Neural cell (in vitro differentiated cells): ENCODE measurements around the gene IQCK. TPM values are rescaled to one million over a fixed set of nuclear protein-coding genes. Genes with fewer than 3 reads are reported as not detected.

ENCODE experiments used
- H2AFZ ChIP-seq: fragments of 200-600, 300-800 bp; sonication (generic), shearing (Covaris generic); 2 replicates; pipeline ENCODE4 v1.6.0; 2014; ENCODE audit warnings: low read depth, mild to moderate bottlenecking, antibody characterized with exemption, low read length, moderate library complexity
- H3F3A ChIP-seq: fragments of 200-600 bp; shearing (Covaris generic); 2 replicates; pipeline ENCODE4 v1.6.1; 2016; ENCODE audit warnings: mild to moderate bottlenecking, moderate library complexity, mixed read lengths, antibody characterized with exemption, low read length; ENCODE audit not compliant: insufficient read depth, poor library complexity, severe bottlenecking
- H3K27ac ChIP-seq: fragments of 200-600, 300-800 bp; sonication (generic), shearing (Covaris generic); 2 replicates; pipeline ENCODE4 v1.5.1; 2014; ENCODE audit warnings: mild to moderate bottlenecking, low read length, moderate library complexity
- H3K27me3 ChIP-seq: fragments of 300-800, 200-600 bp; sonication (generic), shearing (Covaris generic); 2 replicates; pipeline ENCODE4 v1.6.0; 2014; ENCODE audit warnings: mild to moderate bottlenecking, low read depth, low read length, moderate library complexity; ENCODE audit not compliant: insufficient read depth
- H3K36me3 ChIP-seq: fragments of 300-800, 200-600 bp; sonication (generic), shearing (Covaris generic); 2 replicates; pipeline ENCODE4 v1.5.1; 2014; ENCODE audit warnings: mild to moderate bottlenecking, antibody characterized with exemption, low read length, moderate library complexity; ENCODE audit not compliant: insufficient read depth
- H3K4me2 ChIP-seq: fragments of 300-800, 200-600 bp; sonication (generic), shearing (Covaris generic); 2 replicates; pipeline ENCODE4 v1.6.0; 2014; ENCODE audit warnings: mild to moderate bottlenecking, low read length
- H3K4me3 ChIP-seq: fragments of 300-800, 200-600 bp; sonication (generic), shearing (Covaris generic); 2 replicates; pipeline ENCODE4 v1.5.1; 2014; ENCODE audit warnings: mild to moderate bottlenecking, low read length, moderate library complexity
- H3K79me2 ChIP-seq: fragments of 200-600 bp; shearing (Covaris generic); replicated peaks from 2 replicates; pipeline ENCODE4 v1.6.0; 2014; ENCODE audit warnings: mild to moderate bottlenecking, low read length, moderate library complexity; ENCODE audit not compliant: insufficient read depth
- H3K9ac ChIP-seq: fragments of 300-800, 200-600 bp; sonication (generic), shearing (Covaris generic); 2 replicates; pipeline ENCODE4 v1.6.1; 2016; ENCODE audit warnings: mild to moderate bottlenecking, low read length, mixed read lengths
- H3K9me2 ChIP-seq: fragments of 200-600 bp; shearing (Covaris generic); 2 replicates; pipeline ENCODE4 v1.6.1; 2016; ENCODE audit warnings: mild to moderate bottlenecking, low read length, mixed read lengths; ENCODE audit not compliant: insufficient read depth
- H3K9me3 ChIP-seq: fragments of 200-600, 300-800 bp; sonication (generic), shearing (Covaris generic); 2 replicates; pipeline ENCODE4 v1.6.1; 2016; ENCODE audit warnings: mild to moderate bottlenecking, mixed run types, low read length, moderate library complexity, mixed read lengths
- H4K20me1 ChIP-seq: fragments of 200-600 bp; shearing (Covaris generic); 2 replicates; pipeline ENCODE4 v1.6.1; 2016; ENCODE audit warnings: mild to moderate bottlenecking, mixed run types; ENCODE audit not compliant: insufficient read depth
- EP300 ChIP-seq: fragments of 450-650 bp; conservative IDR thresholded peaks from 2 replicates; pipeline ENCODE4 v1.6.1; 2014; ENCODE audit warnings: antibody characterized with exemption, mild to moderate bottlenecking, moderate library complexity; ENCODE audit not compliant: poor library complexity, severe bottlenecking
- EZH2 ChIP-seq: fragments of 200-600, 300-800 bp; shearing (Covaris generic), sonication (generic); IDR thresholded peaks from 2 replicates; pipeline ENCODE4 v1.6.1; 2014; ENCODE audit warnings: antibody characterized with exemption, low read length, borderline replicate concordance, mild to moderate bottlenecking; ENCODE audit not compliant: insufficient read depth, poor library complexity, severe bottlenecking
- MXI1 ChIP-seq: fragments of 450-650 bp; conservative IDR thresholded peaks from 2 replicates; pipeline ENCODE4 v1.6.1; 2014; ENCODE audit warnings: antibody characterized with exemption, mild to moderate bottlenecking; ENCODE audit not compliant: poor library complexity, severe bottlenecking
- POLR2AphosphoS5 ChIP-seq: IDR thresholded peaks from 2 replicates; pipeline ENCODE4 v1.6.1; 2012
- RAD21 ChIP-seq: fragments of 450-650 bp; conservative IDR thresholded peaks from 2 replicates; pipeline ENCODE4 v1.6.1; 2014; ENCODE audit warnings: antibody characterized with exemption, mild to moderate bottlenecking, moderate library complexity
- SMC3 ChIP-seq: fragments of 450-650 bp; conservative IDR thresholded peaks from 2 replicates; pipeline ENCODE4 v1.6.1; 2014; ENCODE audit warnings: antibody characterized with exemption, mild to moderate bottlenecking, moderate library complexity; ENCODE audit not compliant: poor library complexity
- TAF1 ChIP-seq: IDR thresholded peaks from 2 replicates; pipeline ENCODE4 v1.6.1; 2012; ENCODE audit warnings: low read depth
- polyA plus RNA-seq: library from polyadenylated mRNA; depleted of rRNA; stranded (reverse); fragments of >200 nt; gene quantifications from 2 replicates; pipeline ENCODE4 v1.2.3, GENCODE V29; 2014
- TF ChIP-seq, protein P1 (sequence below): fragments of 450-650 bp; IDR thresholded peaks from 2 replicates; pipeline ENCODE4 v1.5.1; 2014; ENCODE audit warnings: antibody characterized with exemption, mild to moderate bottlenecking, moderate library complexity; ENCODE audit not compliant: poor library complexity, severe bottlenecking
- TF ChIP-seq, protein P2 (sequence below): IDR thresholded peaks from 2 replicates; pipeline ENCODE4 v1.6.1; 2012; ENCODE audit warnings: borderline replicate concordance

IQCK gene
- polyA plus RNA-seq, 1 donor from 2014 or later = 10.2 TPM

GRCh38 chr16:19885451-19886072, 167.5 kb downstream of the IQCK start:
- H3F3A ChIP-seq = no peaks in the 10 kb centered on the region
- H3K9me3 ChIP-seq = no peaks in the 10 kb centered on the region
- H3K9ac ChIP-seq = no peak overlapping the region
- TF ChIP-seq, protein P1, sequence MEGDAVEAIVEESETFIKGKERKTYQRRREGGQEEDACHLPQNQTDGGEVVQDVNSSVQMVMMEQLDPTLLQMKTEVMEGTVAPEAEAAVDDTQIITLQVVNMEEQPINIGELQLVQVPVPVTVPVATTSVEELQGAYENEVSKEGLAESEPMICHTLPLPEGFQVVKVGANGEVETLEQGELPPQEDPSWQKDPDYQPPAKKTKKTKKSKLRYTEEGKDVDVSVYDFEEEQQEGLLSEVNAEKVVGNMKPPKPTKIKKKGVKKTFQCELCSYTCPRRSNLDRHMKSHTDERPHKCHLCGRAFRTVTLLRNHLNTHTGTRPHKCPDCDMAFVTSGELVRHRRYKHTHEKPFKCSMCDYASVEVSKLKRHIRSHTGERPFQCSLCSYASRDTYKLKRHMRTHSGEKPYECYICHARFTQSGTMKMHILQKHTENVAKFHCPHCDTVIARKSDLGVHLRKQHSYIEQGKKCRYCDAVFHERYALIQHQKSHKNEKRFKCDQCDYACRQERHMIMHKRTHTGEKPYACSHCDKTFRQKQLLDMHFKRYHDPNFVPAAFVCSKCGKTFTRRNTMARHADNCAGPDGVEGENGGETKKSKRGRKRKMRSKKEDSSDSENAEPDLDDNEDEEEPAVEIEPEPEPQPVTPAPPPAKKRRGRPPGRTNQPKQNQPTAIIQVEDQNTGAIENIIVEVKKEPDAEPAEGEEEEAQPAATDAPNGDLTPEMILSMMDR = no peak
- TF ChIP-seq RAD21 = no peak
- TF ChIP-seq SMC3 = no peak
- TF ChIP-seq MXI1 = no peak
- TF ChIP-seq, protein P2, sequence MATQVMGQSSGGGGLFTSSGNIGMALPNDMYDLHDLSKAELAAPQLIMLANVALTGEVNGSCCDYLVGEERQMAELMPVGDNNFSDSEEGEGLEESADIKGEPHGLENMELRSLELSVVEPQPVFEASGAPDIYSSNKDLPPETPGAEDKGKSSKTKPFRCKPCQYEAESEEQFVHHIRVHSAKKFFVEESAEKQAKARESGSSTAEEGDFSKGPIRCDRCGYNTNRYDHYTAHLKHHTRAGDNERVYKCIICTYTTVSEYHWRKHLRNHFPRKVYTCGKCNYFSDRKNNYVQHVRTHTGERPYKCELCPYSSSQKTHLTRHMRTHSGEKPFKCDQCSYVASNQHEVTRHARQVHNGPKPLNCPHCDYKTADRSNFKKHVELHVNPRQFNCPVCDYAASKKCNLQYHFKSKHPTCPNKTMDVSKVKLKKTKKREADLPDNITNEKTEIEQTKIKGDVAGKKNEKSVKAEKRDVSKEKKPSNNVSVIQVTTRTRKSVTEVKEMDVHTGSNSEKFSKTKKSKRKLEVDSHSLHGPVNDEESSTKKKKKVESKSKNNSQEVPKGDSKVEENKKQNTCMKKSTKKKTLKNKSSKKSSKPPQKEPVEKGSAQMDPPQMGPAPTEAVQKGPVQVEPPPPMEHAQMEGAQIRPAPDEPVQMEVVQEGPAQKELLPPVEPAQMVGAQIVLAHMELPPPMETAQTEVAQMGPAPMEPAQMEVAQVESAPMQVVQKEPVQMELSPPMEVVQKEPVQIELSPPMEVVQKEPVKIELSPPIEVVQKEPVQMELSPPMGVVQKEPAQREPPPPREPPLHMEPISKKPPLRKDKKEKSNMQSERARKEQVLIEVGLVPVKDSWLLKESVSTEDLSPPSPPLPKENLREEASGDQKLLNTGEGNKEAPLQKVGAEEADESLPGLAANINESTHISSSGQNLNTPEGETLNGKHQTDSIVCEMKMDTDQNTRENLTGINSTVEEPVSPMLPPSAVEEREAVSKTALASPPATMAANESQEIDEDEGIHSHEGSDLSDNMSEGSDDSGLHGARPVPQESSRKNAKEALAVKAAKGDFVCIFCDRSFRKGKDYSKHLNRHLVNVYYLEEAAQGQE = no peak
- no peak for TF ChIP-seq POLR2AphosphoS5
- no peak for TF ChIP-seq TAF1
- no peak for TF ChIP-seq EZH2
- no peaks in the 10 kb centered on the region for H3K36me3 ChIP-seq
- H3K27me3 ChIP-seq = no peaks in the 10 kb centered on the region
- H3K79me2 ChIP-seq = peaks cover 33% of the 10 kb centered on the region
- H2AFZ ChIP-seq = no peak overlapping the region
- no peaks in the 10 kb centered on the region for H3K9me2 ChIP-seq
- no peak overlapping the region for H3K4me2 ChIP-seq
- no peaks in the 10 kb centered on the region for H4K20me1 ChIP-seq
- no peak overlapping the region for H3K27ac ChIP-seq
- H3K4me3 ChIP-seq = peak overlapping the region; percentile 96

DNA sequence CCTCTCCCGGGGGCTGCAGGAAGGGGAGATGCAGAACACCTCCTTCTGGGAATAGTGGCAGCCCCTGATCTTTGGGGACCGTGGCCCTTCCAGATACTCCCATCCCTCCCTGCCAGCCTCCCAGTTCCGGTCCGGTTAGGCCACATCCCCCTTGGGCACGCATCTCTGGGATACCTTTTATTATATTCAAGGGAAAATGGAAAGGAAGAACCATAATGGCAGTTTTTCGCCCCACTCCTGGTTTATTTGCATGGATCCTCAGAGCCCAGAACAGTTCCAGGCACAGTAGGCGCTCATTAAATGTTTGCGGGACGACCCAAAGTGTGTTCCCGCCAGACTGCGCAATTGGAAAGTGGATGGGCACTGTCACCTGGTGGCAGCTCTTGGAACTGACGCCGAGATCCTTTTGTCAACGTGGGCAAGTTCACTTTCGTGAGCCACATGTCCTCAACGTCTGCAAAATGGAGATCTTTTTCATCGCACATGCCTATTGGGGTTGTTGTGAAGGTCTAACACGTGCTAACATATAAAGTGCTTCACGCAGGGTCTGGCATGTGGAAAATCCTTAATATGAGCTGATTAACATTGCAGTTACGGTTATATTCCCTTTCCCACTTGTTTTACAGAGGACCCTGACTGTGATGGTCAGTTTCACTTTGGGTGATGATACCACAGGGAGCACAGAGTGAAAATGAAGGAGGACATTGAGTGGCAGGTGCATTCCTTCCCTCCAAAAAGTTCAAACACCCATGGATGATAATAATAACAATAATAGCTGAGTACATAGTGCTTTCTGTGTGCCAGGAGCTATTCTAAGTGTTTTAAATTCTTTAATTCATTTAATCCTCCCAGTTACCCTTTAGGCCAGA, 168.2 kb downstream of the IQCK start:
- H4K20me1 ChIP-seq = no peaks in the 10 kb centered on the region
- H3K9me2 ChIP-seq = no peaks in the 10 kb centered on the region
- H3K79me2 ChIP-seq = peaks cover 26% of the 10 kb centered on the region
- H3K9ac ChIP-seq = no peak overlapping the region
- no peaks in the 10 kb centered on the region for H3K27me3 ChIP-seq
- H3F3A ChIP-seq = no peaks in the 10 kb centered on the region
- no peak overlapping the region for H3K4me3 ChIP-seq
- H2AFZ ChIP-seq = no peak overlapping the region
- no peaks in the 10 kb centered on the region for H3K36me3 ChIP-seq
- TF ChIP-seq RAD21 (peak; percentile 100), MXI1 (peak; percentile 86), SMC3 (peak; percentile 100), POLR2AphosphoS5 (no peak), TAF1 (no peak), EZH2 (no peak), EP300 (no peak)
- TF ChIP-seq, protein P1 = peak; percentile 99
- TF ChIP-seq, protein P2 = no peak
- H3K4me2 ChIP-seq = no peak overlapping the region
- H3K9me3 ChIP-seq = no peaks in the 10 kb centered on the region
- no peak overlapping the region for H3K27ac ChIP-seq
